WTC11 (cell line): ENCODE measurements around the gene UNC13C. TPM values are rescaled to one million over a fixed set of nuclear protein-coding genes. Genes with fewer than 3 reads are reported as not detected.

ENCODE experiments used
- ATAC-seq: fragments of 200-7000 bp; cut with Tn5 transposase; 2 replicates; pipeline ENCODE4 v1.10.0; 2021; ENCODE audit warnings: mild to moderate bottlenecking, moderate library complexity
- CTCF ChIA-PET: fragments of 300-600 bp; sonication (Branson Sonifier 250); formaldehyde crosslinking; loops from one replicate; lab custom pipeline; 2021; ENCODE audit warnings: antibody characterized with exemption; lab: Charles Lee
- POLR2A ChIA-PET: fragments of 350-600 bp; sonication (Branson Sonifier 250); formaldehyde crosslinking; loops from one replicate; lab custom pipeline; 2021; ENCODE audit warnings: antibody characterized with exemption; lab: Charles Lee
- DNase-seq: peaks from one replicate; pipeline ENCODE4 v3.0.0; 2021; ENCODE audit warnings: low spot score
- H3K27ac Mint-ChIP-seq: 2 replicates; pipeline ENCODE4 v1.8.0; 2021; ENCODE audit warnings: mixed read lengths
- H3K27me3 Mint-ChIP-seq: 2 replicates; pipeline ENCODE4 v1.8.0; 2021; ENCODE audit warnings: low read depth, mild to moderate bottlenecking, moderate library complexity, mixed read lengths
- H3K36me3 Mint-ChIP-seq: 2 replicates; pipeline ENCODE4 v1.8.0; 2021; ENCODE audit warnings: mixed read lengths
- H3K4me1 Mint-ChIP-seq: 2 replicates; pipeline ENCODE4 v1.8.0; 2022; ENCODE audit warnings: mixed read lengths
- H3K4me3 Mint-ChIP-seq: 2 replicates; pipeline ENCODE4 v1.8.0; 2021; ENCODE audit warnings: mild to moderate bottlenecking, moderate library complexity, mixed read lengths
- H3K9me3 Mint-ChIP-seq: 2 replicates; pipeline ENCODE4 v1.8.0; 2021; ENCODE audit warnings: mixed read lengths
- ATF1 ChIP-seq: sonication (generic); formaldehyde crosslinking; IDR thresholded peaks from 2 replicates; pipeline ENCODE4 v1.8.1; 2023; ENCODE audit warnings: mild to moderate bottlenecking, moderate library complexity, missing genetic modification reagents
- CDX4 ChIP-seq: fragments of 250-450 bp; sonication (Bioruptor Pico); IDR thresholded peaks from 2 replicates; pipeline ENCODE4 v1.9.0; 2021; ENCODE audit warnings: moderate library complexity, mild to moderate bottlenecking, inconsistent platforms, borderline replicate concordance
- ETV6 ChIP-seq: sonication (generic); formaldehyde crosslinking; IDR thresholded peaks from 2 replicates; pipeline ENCODE4 v1.8.1; 2022; ENCODE audit warnings: mild to moderate bottlenecking, missing genetic modification reagents
- FOXP4 ChIP-seq: sonication (generic); formaldehyde crosslinking; IDR thresholded peaks from 2 replicates; pipeline ENCODE4 v1.8.0; 2022; ENCODE audit warnings: mild to moderate bottlenecking, missing genetic modification reagents
- GABPB1 ChIP-seq: sonication (generic); formaldehyde crosslinking; IDR thresholded peaks from 2 replicates; pipeline ENCODE4 v1.8.1; 2023; ENCODE audit warnings: mild to moderate bottlenecking, missing genetic modification reagents
- KAT7 ChIP-seq: sonication (generic); formaldehyde crosslinking; IDR thresholded peaks from 2 replicates; pipeline ENCODE4 v1.8.1; 2023; ENCODE audit warnings: missing genetic modification reagents, mild to moderate bottlenecking, borderline replicate concordance
- NFYB ChIP-seq: sonication (generic); formaldehyde crosslinking; conservative IDR thresholded peaks from 2 replicates; pipeline ENCODE4 v1.8.0; 2022; ENCODE audit warnings: low read depth, missing genetic modification reagents
- NR2C2 ChIP-seq: sonication (generic); formaldehyde crosslinking; IDR thresholded peaks from 2 replicates; pipeline ENCODE4 v1.8.0; 2022; ENCODE audit warnings: mild to moderate bottlenecking, missing genetic modification reagents
- OVOL2 ChIP-seq: fragments of 250-450 bp; sonication (Bioruptor Pico); IDR thresholded peaks from 2 replicates; pipeline ENCODE4 v1.9.0; 2021; ENCODE audit warnings: mild to moderate bottlenecking, borderline replicate concordance
- RELA ChIP-seq: sonication (generic); formaldehyde crosslinking; IDR thresholded peaks from 2 replicates; pipeline ENCODE4 v1.8.1; 2022; ENCODE audit warnings: missing genetic modification reagents, mild to moderate bottlenecking, borderline replicate concordance
- SOX15 ChIP-seq: fragments of 250-450 bp; sonication (Bioruptor Pico); IDR thresholded peaks from 2 replicates; pipeline ENCODE4 v1.9.0; 2021; ENCODE audit warnings: mild to moderate bottlenecking
- TCF7 ChIP-seq: sonication (generic); formaldehyde crosslinking; IDR thresholded peaks from 2 replicates; pipeline ENCODE4 v1.8.0; 2022; ENCODE audit warnings: mild to moderate bottlenecking, low read depth, missing genetic modification reagents, moderate library complexity
- ZBTB21 ChIP-seq: sonication (generic); formaldehyde crosslinking; IDR thresholded peaks from 2 replicates; pipeline ENCODE4 v1.8.1; 2023; ENCODE audit warnings: mild to moderate bottlenecking, missing genetic modification reagents, borderline replicate concordance
- ZNF138 ChIP-seq: sonication (generic); formaldehyde crosslinking; conservative IDR thresholded peaks from 2 replicates; pipeline ENCODE4 v1.8.1; 2022; ENCODE audit warnings: mild to moderate bottlenecking, moderate library complexity, missing genetic modification reagents
- ZNF263 ChIP-seq: sonication (generic); formaldehyde crosslinking; IDR thresholded peaks from 2 replicates; pipeline ENCODE4 v1.8.1; 2022; ENCODE audit warnings: low read depth, mild to moderate bottlenecking, moderate library complexity, missing genetic modification reagents
- ZNF423 ChIP-seq: fragments of 250-450 bp; sonication (Bioruptor Pico); IDR thresholded peaks from 2 replicates; pipeline ENCODE4 v2.1.2; 2022; ENCODE audit warnings: mild to moderate bottlenecking, moderate library complexity
- ZSCAN18 ChIP-seq: fragments of 250-450 bp; sonication (Bioruptor Pico); IDR thresholded peaks from 2 replicates; pipeline ENCODE4 v2.1.2; 2022; ENCODE audit warnings: mild to moderate bottlenecking, moderate library complexity
- total RNA-seq: library from RNA; stranded (reverse); gene quantifications from 3 replicates; pipeline ENCODE4 v1.2.3, GENCODE V29; 2021
- TF ChIP-seq, protein P1 (sequence below): sonication (generic); formaldehyde crosslinking; IDR thresholded peaks from 2 replicates; pipeline ENCODE4 v1.8.0; 2022; ENCODE audit warnings: mild to moderate bottlenecking, missing genetic modification reagents
- TF ChIP-seq, protein P2 (sequence below): sonication (generic); formaldehyde crosslinking; IDR thresholded peaks from 2 replicates; pipeline ENCODE4 v1.8.1; 2023; ENCODE audit warnings: mild to moderate bottlenecking, missing genetic modification reagents, moderate library complexity
- TF ChIP-seq, protein P3 (sequence below): sonication (generic); formaldehyde crosslinking; IDR thresholded peaks from 2 replicates; pipeline ENCODE4 v1.8.0; 2023; ENCODE audit warnings: missing genetic modification reagents
- TF ChIP-seq, protein P4 (sequence below): fragments of 250-450 bp; sonication (Bioruptor Pico); IDR thresholded peaks from 2 replicates; pipeline ENCODE4 v1.9.0; 2021; ENCODE audit warnings: mild to moderate bottlenecking, borderline replicate concordance

The UNC13C gene
- total RNA-seq, 1 experiment from 2014 or later = 0.07 TPM

- CTCF ChIA-PET = no interaction called here
- ATAC-seq = no peak
- no peaks in the 10 kb centered on the region for H3K4me1 Mint-ChIP-seq
These were observed 409.6 kb downstream of the UNC13C start for GRCh38 chr15:54387799-54388198.

GRCh38 chr15:54388746-54389145 lies 410.5 kb downstream of the UNC13C start:
- H3K27me3 Mint-ChIP-seq = no peaks in the 10 kb centered on the region
- H3K4me1 Mint-ChIP-seq = no peaks in the 10 kb centered on the region
- H3K4me3 Mint-ChIP-seq = no peak overlapping the region
- H3K36me3 Mint-ChIP-seq = no peaks in the 10 kb centered on the region
- TF ChIP-seq SOX15 (CRISPR knock-in tag) (no peak), ZNF423 (no peak), ZNF138 (no peak), ZSCAN18 (CRISPR knock-in tag) (no peak), ZBTB21 (CRISPR knock-in tag) (no peak), TCF7 (no peak), OVOL2 (CRISPR knock-in tag) (no peak)
- TF ChIP-seq, protein P1, sequence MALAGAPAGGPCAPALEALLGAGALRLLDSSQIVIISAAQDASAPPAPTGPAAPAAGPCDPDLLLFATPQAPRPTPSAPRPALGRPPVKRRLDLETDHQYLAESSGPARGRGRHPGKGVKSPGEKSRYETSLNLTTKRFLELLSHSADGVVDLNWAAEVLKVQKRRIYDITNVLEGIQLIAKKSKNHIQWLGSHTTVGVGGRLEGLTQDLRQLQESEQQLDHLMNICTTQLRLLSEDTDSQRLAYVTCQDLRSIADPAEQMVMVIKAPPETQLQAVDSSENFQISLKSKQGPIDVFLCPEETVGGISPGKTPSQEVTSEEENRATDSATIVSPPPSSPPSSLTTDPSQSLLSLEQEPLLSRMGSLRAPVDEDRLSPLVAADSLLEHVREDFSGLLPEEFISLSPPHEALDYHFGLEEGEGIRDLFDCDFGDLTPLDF (CRISPR knock-in tag) = no peak
- POLR2A ChIA-PET = no interaction called here
- H3K9me3 Mint-ChIP-seq = peaks cover 3% of the 10 kb centered on the region; the same call in 1 of the 2 replicates
- no peak overlapping the region for H3K27ac Mint-ChIP-seq
- no peak for ATAC-seq
- DNase-seq = no peak
- CTCF ChIA-PET = no interaction called here

More at GRCh38 chr15:54387799-54388198, 409.6 kb downstream of the UNC13C start:
- H3K9me3 Mint-ChIP-seq = peaks cover 3% of the 10 kb centered on the region; the same call in 1 of the 2 replicates
- H3K27me3 Mint-ChIP-seq = no peaks in the 10 kb centered on the region; the same call in 1 of the 2 replicates
- no peaks in the 10 kb centered on the region for H3K36me3 Mint-ChIP-seq
- POLR2A ChIA-PET = no interaction called here
- no peak overlapping the region for H3K4me3 Mint-ChIP-seq
- TF ChIP-seq ETV6 (CRISPR knock-in tag) = no peak
- no peak for TF ChIP-seq FOXP4 (CRISPR knock-in tag)
- no peak for TF ChIP-seq ATF1 (CRISPR knock-in tag)
- TF ChIP-seq NFYB = no peak
- TF ChIP-seq, protein P2, sequence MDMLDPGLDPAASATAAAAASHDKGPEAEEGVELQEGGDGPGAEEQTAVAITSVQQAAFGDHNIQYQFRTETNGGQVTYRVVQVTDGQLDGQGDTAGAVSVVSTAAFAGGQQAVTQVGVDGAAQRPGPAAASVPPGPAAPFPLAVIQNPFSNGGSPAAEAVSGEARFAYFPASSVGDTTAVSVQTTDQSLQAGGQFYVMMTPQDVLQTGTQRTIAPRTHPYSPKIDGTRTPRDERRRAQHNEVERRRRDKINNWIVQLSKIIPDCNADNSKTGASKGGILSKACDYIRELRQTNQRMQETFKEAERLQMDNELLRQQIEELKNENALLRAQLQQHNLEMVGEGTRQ (CRISPR knock-in tag) = no peak
- no peak for TF ChIP-seq KAT7 (CRISPR knock-in tag)
- peak overlapping the region; percentile 16; the same call in 1 of the 2 replicates for H3K27ac Mint-ChIP-seq
- DNase-seq = no peak

DNA sequence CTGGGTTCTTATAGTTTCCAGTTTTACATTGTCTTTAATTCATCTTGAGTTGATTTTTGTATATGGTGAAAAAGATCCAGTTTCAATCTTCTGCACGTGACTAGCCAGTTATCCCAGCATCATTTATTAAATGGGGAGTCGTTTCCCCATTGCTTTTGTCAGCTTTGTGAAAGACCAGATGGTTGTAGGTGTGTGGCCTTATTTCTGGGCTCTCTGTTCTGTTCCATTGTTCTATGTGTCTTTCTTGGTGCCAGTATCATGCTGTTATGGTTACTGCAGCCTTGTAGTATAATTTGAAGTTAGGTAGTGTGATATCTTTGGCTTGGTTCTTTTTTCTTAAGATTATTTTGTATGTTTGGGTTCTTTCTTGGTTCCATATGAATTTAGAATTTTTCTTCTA lies 432.2 kb downstream of the UNC13C start:
- Mint-ChIP-seq H3K9me3 (peaks cover 9% of the 10 kb centered on the region), H3K36me3 (no peaks in the 10 kb centered on the region), H3K4me3 (no peak overlapping the region), H3K4me1 (no peaks in the 10 kb centered on the region), H3K27ac (no peak overlapping the region), H3K27me3 (no peaks in the 10 kb centered on the region)
- POLR2A ChIA-PET = no interaction called here
- DNase-seq = no peak
- ATAC-seq = no peak
- CTCF ChIA-PET = no interaction called here
- no peak for TF ChIP-seq ZNF263 (CRISPR knock-in tag)
- TF ChIP-seq, protein P3, sequence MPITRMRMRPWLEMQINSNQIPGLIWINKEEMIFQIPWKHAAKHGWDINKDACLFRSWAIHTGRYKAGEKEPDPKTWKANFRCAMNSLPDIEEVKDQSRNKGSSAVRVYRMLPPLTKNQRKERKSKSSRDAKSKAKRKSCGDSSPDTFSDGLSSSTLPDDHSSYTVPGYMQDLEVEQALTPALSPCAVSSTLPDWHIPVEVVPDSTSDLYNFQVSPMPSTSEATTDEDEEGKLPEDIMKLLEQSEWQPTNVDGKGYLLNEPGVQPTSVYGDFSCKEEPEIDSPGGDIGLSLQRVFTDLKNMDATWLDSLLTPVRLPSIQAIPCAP (CRISPR knock-in tag) = no peak
- no peak for TF ChIP-seq CDX4 (CRISPR knock-in tag)
- no peak for TF ChIP-seq GABPB1 (CRISPR knock-in tag)
- TF ChIP-seq, protein P2 (CRISPR knock-in tag) = no peak
- TF ChIP-seq, protein P4, sequence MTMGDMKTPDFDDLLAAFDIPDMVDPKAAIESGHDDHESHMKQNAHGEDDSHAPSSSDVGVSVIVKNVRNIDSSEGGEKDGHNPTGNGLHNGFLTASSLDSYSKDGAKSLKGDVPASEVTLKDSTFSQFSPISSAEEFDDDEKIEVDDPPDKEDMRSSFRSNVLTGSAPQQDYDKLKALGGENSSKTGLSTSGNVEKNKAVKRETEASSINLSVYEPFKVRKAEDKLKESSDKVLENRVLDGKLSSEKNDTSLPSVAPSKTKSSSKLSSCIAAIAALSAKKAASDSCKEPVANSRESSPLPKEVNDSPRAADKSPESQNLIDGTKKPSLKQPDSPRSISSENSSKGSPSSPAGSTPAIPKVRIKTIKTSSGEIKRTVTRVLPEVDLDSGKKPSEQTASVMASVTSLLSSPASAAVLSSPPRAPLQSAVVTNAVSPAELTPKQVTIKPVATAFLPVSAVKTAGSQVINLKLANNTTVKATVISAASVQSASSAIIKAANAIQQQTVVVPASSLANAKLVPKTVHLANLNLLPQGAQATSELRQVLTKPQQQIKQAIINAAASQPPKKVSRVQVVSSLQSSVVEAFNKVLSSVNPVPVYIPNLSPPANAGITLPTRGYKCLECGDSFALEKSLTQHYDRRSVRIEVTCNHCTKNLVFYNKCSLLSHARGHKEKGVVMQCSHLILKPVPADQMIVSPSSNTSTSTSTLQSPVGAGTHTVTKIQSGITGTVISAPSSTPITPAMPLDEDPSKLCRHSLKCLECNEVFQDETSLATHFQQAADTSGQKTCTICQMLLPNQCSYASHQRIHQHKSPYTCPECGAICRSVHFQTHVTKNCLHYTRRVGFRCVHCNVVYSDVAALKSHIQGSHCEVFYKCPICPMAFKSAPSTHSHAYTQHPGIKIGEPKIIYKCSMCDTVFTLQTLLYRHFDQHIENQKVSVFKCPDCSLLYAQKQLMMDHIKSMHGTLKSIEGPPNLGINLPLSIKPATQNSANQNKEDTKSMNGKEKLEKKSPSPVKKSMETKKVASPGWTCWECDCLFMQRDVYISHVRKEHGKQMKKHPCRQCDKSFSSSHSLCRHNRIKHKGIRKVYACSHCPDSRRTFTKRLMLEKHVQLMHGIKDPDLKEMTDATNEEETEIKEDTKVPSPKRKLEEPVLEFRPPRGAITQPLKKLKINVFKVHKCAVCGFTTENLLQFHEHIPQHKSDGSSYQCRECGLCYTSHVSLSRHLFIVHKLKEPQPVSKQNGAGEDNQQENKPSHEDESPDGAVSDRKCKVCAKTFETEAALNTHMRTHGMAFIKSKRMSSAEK = no peak
- TF ChIP-seq RELA (CRISPR knock-in tag) = no peak
- no peak for TF ChIP-seq TCF7
- TF ChIP-seq ATF1 (CRISPR knock-in tag) = no peak
- TF ChIP-seq NR2C2 (CRISPR knock-in tag) = no peak
